ENCODE measurements around the gene CYFIP2. TPM values are rescaled to one million over a fixed set of nuclear protein-coding genes. Genes with fewer than 3 reads are reported as not detected.

The CYFIP2 gene
- total and polyA plus RNA-seq, 2 of the 8 experiments (the other 6 are each of a cell fraction or from before 2014, with no cell fraction given) = 45.1 to 80.6 TPM

- H3K79me2 ChIP-seq (ENCODE audit: control insufficient read depth in 1 of 2, insufficient read depth in 2 of 2, low read length in 2 of 2) = peaks cover 0 to 18% of the 10 kb centered on the region in 2 experiments; a peak in 1 of 4 replicates
- H2BK20ac ChIP-seq (ENCODE audit: low read length) = no peak overlapping the region
- DNase-seq (ENCODE audit: low read depth in 1 of 2, low spot score in 2 of 2) (no peak), FAIRE-seq (no peak)
- H3K4me3 ChIP-seq (ENCODE audit: extremely low read depth in 1 of 4, insufficient read depth in 2 of 4, low read depth in 3 of 4, low read length in 4 of 4) = no peak overlapping the region
- H3K4me1 ChIP-seq (replicated peaks in 1 of 4; ENCODE audit: control insufficient read depth in 3 of 4, insufficient read depth in 4 of 4, low read length in 3 of 4) = peaks cover 7 to 16% (median 9%) of the 10 kb centered on the region in 4 experiments
- 70% methylated on average over 7 of the region's 7 CpGs; no CpG with 5 or more reads in 1 of the 2 experiments for WGBS, 2 experiments (ENCODE audit: extremely low coverage in 1 of 2, insufficient coverage in 1 of 2, insufficient read length in 1 of 2, insufficient replicate concordance in 2 of 2, low coverage in 1 of 2, low lambda C conversion rate in 2 of 2, missing lambda C conversion rate in 1 of 2)
- H2BK5ac ChIP-seq (ENCODE audit: low read depth, low read length) = no peak overlapping the region
- H2BK12ac ChIP-seq (ENCODE audit: low read depth, low read length) = no peak overlapping the region
- peak overlapping the region; percentile 65 for H2AFZ ChIP-seq (ENCODE audit: low read length)
- H2BK120ac ChIP-seq (replicated peaks; ENCODE audit: low read depth, low read length) = no peak overlapping the region
- TF ChIP-seq TEAD4 (IDR thresholded peaks at IDR 0.05; ENCODE audit: low read depth, low read length) (0 out of 2 replicates have a peak, but pooled peaks have one; percentile 38), CTCF (IDR thresholded peaks at IDR 0.05; ENCODE audit: control extremely low read depth in 1 of 3, insufficient read depth in 1 of 3, low read depth in 1 of 3, low read length in 3 of 3) (peak in 1 of 3 experiments; percentile 8; a peak in 2 of 4 replicates), RXRA (IDR thresholded peaks at IDR 0.05; ENCODE audit: insufficient read depth, low read depth, low read length) (no peak), SP2 (IDR thresholded peaks at IDR 0.05; ENCODE audit: low read length) (no peak)
- H4K91ac ChIP-seq (replicated peaks; ENCODE audit: insufficient read length, low read length) = no peak overlapping the region
- H3K4me2 ChIP-seq (ENCODE audit: insufficient read depth in 1 of 2, low read depth in 2 of 2, low read length in 2 of 2) = no peak overlapping the region
- H4K5ac ChIP-seq (ENCODE audit: insufficient read length, low read depth, low read length) = no peak overlapping the region
- H3K14ac ChIP-seq (ENCODE audit: insufficient read length) = no peak overlapping the region
- 0 out of 2 replicates have a peak overlapping the region, but pooled peaks have one; percentile 53 for H3K18ac ChIP-seq (ENCODE audit: extremely low read depth, low read length)
- no peak overlapping the region for H3K27ac ChIP-seq (ENCODE audit: low read depth, low read length)
- POLR2A ChIA-PET (ENCODE audit: partially characterized antibody) = no interaction called here
- H3K79me1 ChIP-seq (ENCODE audit: low read depth, low read length) = peaks cover 5% of the 10 kb centered on the region; the same call in 1 of the 2 replicates
- CTCF ChIA-PET (ENCODE audit: partially characterized antibody) = interaction anchor here (0.8 to 6.5 kb wide), 8 partner anchors 8 to 114 kb away, joined by 3 to 84 read pairs (median 5); no protein-coding TSS in a partner anchor
- no peak overlapping the region for H2BK15ac ChIP-seq (ENCODE audit: low read length)
- H3K9me3 ChIP-seq (ENCODE audit: insufficient read depth in 2 of 2, low read depth in 1 of 2, low read length in 1 of 2) = no peaks in the 10 kb centered on the region
- H3K9ac ChIP-seq (replicated peaks in 1 of 4; ENCODE audit: extremely low read depth in 1 of 4, low read depth in 3 of 4, low read length in 3 of 4) = no peak overlapping the region
- H3K23ac ChIP-seq (ENCODE audit: insufficient read length) = no peak overlapping the region
- H3K4ac ChIP-seq (replicated peaks; ENCODE audit: insufficient read length, low read depth, low read length) = no peak overlapping the region
- peaks cover 3 to 5% of the 10 kb centered on the region in 2 experiments for H4K20me1 ChIP-seq (replicated peaks in 1 of 2; ENCODE audit: control insufficient read depth in 1 of 2, insufficient read depth in 2 of 2, low read length in 2 of 2)
- H3K23me2 ChIP-seq (ENCODE audit: low read depth, low read length) = peaks cover 11% of the 10 kb centered on the region; the same call in 1 of the 2 replicates
- H4K8ac ChIP-seq (ENCODE audit: extremely low read depth, insufficient read depth, low read length) = no peak overlapping the region
- no peaks in the 10 kb centered on the region; a peak in 2 of 7 replicates for H3K27me3 ChIP-seq (replicated peaks in 1 of 4; ENCODE audit: control insufficient read depth in 3 of 4, extremely low read depth in 1 of 4, insufficient read depth in 3 of 4, low read length in 3 of 4)
- no peak overlapping the region for H3K56ac ChIP-seq (replicated peaks; ENCODE audit: insufficient read length, low read depth, low read length)
- H2AK5ac ChIP-seq (ENCODE audit: low read depth, low read length) = no peak overlapping the region
- no peaks in the 10 kb centered on the region for H3K36me3 ChIP-seq (ENCODE audit: control insufficient read depth in 2 of 4, insufficient read depth in 4 of 4, low read length in 3 of 4)
These were observed 2.3 kb upstream of the CYFIP2 start for GRCh38 chr5:157263496-157264090.

Measured in H1 (cell line).